ENCODE results near the gene PTPN14. TPM values are rescaled to one million over a fixed set of nuclear protein-coding genes. Genes with fewer than 3 reads are reported as not detected.
A peak's percentile ranks its signal among the peaks of the same experiment; 100 is the strongest.

The PTPN14 gene
- total RNA-seq, 1 experiment from 2014 or later, result 76.4 TPM

DNA sequence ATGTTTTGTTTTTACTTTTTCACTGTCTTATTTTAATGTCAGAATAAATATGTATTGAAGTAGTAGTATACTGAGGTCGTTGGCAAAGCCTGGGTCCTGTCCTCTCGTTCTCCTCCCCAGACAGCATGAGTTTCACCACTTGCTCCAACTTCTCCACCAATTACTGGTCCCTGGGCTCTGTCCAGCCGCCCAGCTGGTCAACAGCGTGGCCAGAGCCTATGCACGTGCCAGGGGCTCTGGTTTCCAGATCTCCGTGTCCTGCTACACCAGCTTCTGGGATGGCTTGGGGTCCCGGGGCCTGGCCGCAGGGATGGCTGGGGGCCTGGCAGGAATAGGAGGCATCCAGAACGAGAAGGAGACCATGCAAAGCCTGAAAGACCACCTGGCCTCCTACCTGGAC is 19.3 kb downstream of the PTPN14 start:
- H3K27me3 Mint-ChIP-seq (ENCODE audit: low read depth), result no peaks in the 10 kb centered on the region
- H3K27ac ChIP-seq (ENCODE audit: insufficient read length, low read depth, low read length), result no peak overlapping the region
- DNase-seq, result no peak
- H3K36me3 Mint-ChIP-seq (ENCODE audit: insufficient read depth in 1 of 3, low read depth in 3 of 3), result peaks cover 7 to 25% (median 25%) of the 10 kb centered on the region in 3 experiments
- H3K9me3 Mint-ChIP-seq, result peaks cover 0 to 2% of the 10 kb centered on the region in 2 experiments; a peak in 1 of 5 replicates
- no peak overlapping the region for H4K8ac ChIP-seq (replicated peaks; ENCODE audit: insufficient read length, low read depth, low read length)
- no peaks in the 10 kb centered on the region; the same call in 1 of the 2 replicates for H3K4me1 ChIP-seq (ENCODE audit: insufficient read depth, low read length)
- peaks cover 3% of the 10 kb centered on the region for H4K20me1 ChIP-seq (ENCODE audit: control insufficient read depth, insufficient read depth, insufficient read length)
- no peak overlapping the region for H3T11ph ChIP-seq (ENCODE audit: low read length)
- no peak overlapping the region for H3K14ac ChIP-seq (ENCODE audit: insufficient read depth, low read length)
- no peak overlapping the region for H3K18ac ChIP-seq (ENCODE audit: insufficient read length, low read depth, low read length)
- no peak overlapping the region for H3K23ac ChIP-seq (ENCODE audit: insufficient read length, low read depth, low read length)
- H3K4ac ChIP-seq (ENCODE audit: low read depth, low read length), result no peak overlapping the region
- H3K9ac ChIP-seq (ENCODE audit: extremely low read depth, insufficient read length, low read length), result no peak overlapping the region
- H3K23me2 ChIP-seq (ENCODE audit: insufficient read length, low read depth, low read length, poor library complexity, severe bottlenecking), result no peaks in the 10 kb centered on the region
- TF ChIP-seq, protein P1, sequence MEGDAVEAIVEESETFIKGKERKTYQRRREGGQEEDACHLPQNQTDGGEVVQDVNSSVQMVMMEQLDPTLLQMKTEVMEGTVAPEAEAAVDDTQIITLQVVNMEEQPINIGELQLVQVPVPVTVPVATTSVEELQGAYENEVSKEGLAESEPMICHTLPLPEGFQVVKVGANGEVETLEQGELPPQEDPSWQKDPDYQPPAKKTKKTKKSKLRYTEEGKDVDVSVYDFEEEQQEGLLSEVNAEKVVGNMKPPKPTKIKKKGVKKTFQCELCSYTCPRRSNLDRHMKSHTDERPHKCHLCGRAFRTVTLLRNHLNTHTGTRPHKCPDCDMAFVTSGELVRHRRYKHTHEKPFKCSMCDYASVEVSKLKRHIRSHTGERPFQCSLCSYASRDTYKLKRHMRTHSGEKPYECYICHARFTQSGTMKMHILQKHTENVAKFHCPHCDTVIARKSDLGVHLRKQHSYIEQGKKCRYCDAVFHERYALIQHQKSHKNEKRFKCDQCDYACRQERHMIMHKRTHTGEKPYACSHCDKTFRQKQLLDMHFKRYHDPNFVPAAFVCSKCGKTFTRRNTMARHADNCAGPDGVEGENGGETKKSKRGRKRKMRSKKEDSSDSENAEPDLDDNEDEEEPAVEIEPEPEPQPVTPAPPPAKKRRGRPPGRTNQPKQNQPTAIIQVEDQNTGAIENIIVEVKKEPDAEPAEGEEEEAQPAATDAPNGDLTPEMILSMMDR (conservative IDR thresholded peaks at IDR 0.05), result no peak
- H3K79me1 ChIP-seq (ENCODE audit: insufficient read depth, low read depth, low read length, poor library complexity, severe bottlenecking), result peaks cover 3% of the 10 kb centered on the region
- H3K27me3 ChIP-seq (ENCODE audit: insufficient read depth, low read length), result no peaks in the 10 kb centered on the region
- H3K56ac ChIP-seq (ENCODE audit: insufficient read length, low read depth, low read length), result no peak overlapping the region
- H2BK20ac ChIP-seq (ENCODE audit: low read depth, low read length, poor library complexity, severe bottlenecking), result no peak overlapping the region
- H3K27ac Mint-ChIP-seq, result peak overlapping the region in 1 of 3 experiments; percentile 53; a peak in 2 of 7 replicates
- no peak overlapping the region for H2BK12ac ChIP-seq (ENCODE audit: insufficient read length, low read depth, low read length)
- no peak overlapping the region for H2BK15ac ChIP-seq (ENCODE audit: low read depth, low read length)
- no peak overlapping the region for H4K91ac ChIP-seq (ENCODE audit: insufficient read length, low read depth, low read length)
- no peaks in the 10 kb centered on the region for H3K9me3 ChIP-seq (ENCODE audit: control insufficient read depth, low read depth, low read length)
- no peak overlapping the region for H2BK120ac ChIP-seq (ENCODE audit: low read depth, low read length, poor library complexity, severe bottlenecking)
- H4K5ac ChIP-seq (ENCODE audit: insufficient read length, low read depth, low read length), result no peak overlapping the region
- no peak overlapping the region for H3K4me3 Mint-ChIP-seq
- no peak overlapping the region for H2AFZ ChIP-seq (ENCODE audit: low read length)
- no CpG with 5 or more reads among the region's 9 CpGs for WGBS (ENCODE audit: extremely low coverage, insufficient read length, low lambda C conversion rate)
- H3K4me1 Mint-ChIP-seq, result peaks cover 3 to 8% of the 10 kb centered on the region in 2 experiments
- H3K79me2 ChIP-seq (ENCODE audit: insufficient read depth, low read length), result peaks cover 23% of the 10 kb centered on the region; the same call in 1 of the 2 replicates
- no peak overlapping the region for H2AK5ac ChIP-seq (ENCODE audit: insufficient read length, low read length)
- no peak overlapping the region for H2BK5ac ChIP-seq (ENCODE audit: insufficient read length, low read length)
- H3K4me2 ChIP-seq (ENCODE audit: insufficient read depth, insufficient read length, low read length), result no peak overlapping the region
